Tibial nerve (tissue), 4 donors: Measurements from ENCODE around the gene CCM2L. TPM values are rescaled to one million over a fixed set of nuclear protein-coding genes. Genes with fewer than 3 reads are reported as not detected.

ENCODE experiments used
- DNase-seq, 2 donors: peaks; one replicate each; pipeline ENCODE4 v3.0.0-alpha.2; 2019; ENCODE audit warnings: low spot score in 2 of 2
- H3K27ac ChIP-seq, 4 donors: fragments of 200-600 bp; sonication (generic) in 3 of 4; one replicate each; pipeline ENCODE4 v1.5.1; 2017 to 2019; ENCODE audit warnings: mild to moderate bottlenecking in 1 of 4
- H3K27me3 ChIP-seq, 2 donors: fragments of 200-600 bp; sonication (generic) in 1 of 2; one replicate each; pipeline versions ENCODE4 v1.5.1 to v1.6.0; 2017 to 2019
- H3K36me3 ChIP-seq, 3 donors: fragments of 200-600 bp; sonication (generic); one replicate each; pipeline ENCODE4 v1.5.1; 2018 to 2019
- H3K4me1 ChIP-seq, 4 donors: fragments of 200-600 bp; sonication (generic) in 3 of 4; one replicate each; pipeline ENCODE4 v1.5.1; 2017 to 2019
- H3K4me3 ChIP-seq, 4 donors: fragments of 200-600 bp; sonication (generic) in 3 of 4; one replicate each; pipeline ENCODE4 v1.5.1; 2017 to 2019; ENCODE audit warnings: mild to moderate bottlenecking in 1 of 4, moderate library complexity in 1 of 4
- H3K9me3 ChIP-seq, 4 donors: fragments of 200-600 bp; sonication (generic) in 3 of 4; one replicate each; pipeline ENCODE4 v1.5.1; 2017 to 2019
- CTCF ChIP-seq, 5 experiments: fragments of 200-600 bp in 3 of 5; fragments of 450-650 bp in 2 of 5; sonication (generic) in 3 of 5; IDR thresholded peaks; one replicate each; pipeline ENCODE4 v1.5.1; 2016 to 2019; ENCODE audit warnings: antibody characterized with exemption in 5 of 5, mild to moderate bottlenecking in 3 of 5, moderate library complexity in 2 of 5
- EP300 ChIP-seq, 2 donors: sonication (generic); formaldehyde crosslinking; IDR thresholded peaks; one replicate each; pipeline ENCODE4 v1.6.1; 2017; ENCODE audit warnings: antibody characterized with exemption in 2 of 2, mild to moderate bottlenecking in 1 of 2
- POLR2A ChIP-seq, 2 donors: fragments of 450-650 bp; IDR thresholded peaks; one replicate each; pipeline ENCODE4 v1.6.1; 2017; ENCODE audit warnings: antibody characterized with exemption in 2 of 2, mild to moderate bottlenecking in 2 of 2, moderate library complexity in 2 of 2
- WGBS, 2 donors: methylation state at CpG; one replicate each; pipeline ENCODE4 v1.1.5; 2018; 5-methylcytosine and 5-hydroxymethylcytosine counted together
- total RNA-seq, 4 donors: library from RNA; depleted of rRNA; stranded (reverse); fragments of >200 nt; gene quantifications; one replicate each; pipeline ENCODE4 v1.1.0, GENCODE V29; 2016

CCM2L gene
- total RNA-seq, 4 donors from 2014 or later, result 5.4 to 14.2 (median 13.6) TPM

DNA sequence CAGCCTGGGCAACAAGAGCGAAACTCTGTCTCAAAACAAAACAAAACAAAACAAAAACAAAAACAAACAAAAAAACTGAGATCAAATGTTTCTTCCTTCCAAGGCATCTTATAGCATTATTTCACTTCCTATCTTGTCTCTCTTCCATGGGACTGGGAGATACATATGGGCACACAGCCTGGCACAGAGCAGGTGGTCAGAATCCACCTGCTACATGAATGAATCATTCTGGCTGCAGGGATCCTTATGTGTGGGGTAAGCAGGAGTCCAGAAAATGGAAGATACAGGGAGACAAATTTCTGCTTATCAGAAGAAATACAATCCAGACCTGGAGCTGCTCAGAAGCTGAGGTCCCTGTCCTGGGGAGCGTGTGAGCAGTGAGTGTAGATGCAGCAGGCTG is 18.2 kb upstream of the CCM2L start:
- TF ChIP-seq EP300 (IDR thresholded peaks at IDR 0.05) (no peak), POLR2A (IDR thresholded peaks at IDR 0.05) (no peak), CTCF (IDR thresholded peaks at IDR 0.05) (no peak)
- 86 to 90% methylated on average over 2 of the region's 2 CpGs for WGBS, 2 donors

DNA sequence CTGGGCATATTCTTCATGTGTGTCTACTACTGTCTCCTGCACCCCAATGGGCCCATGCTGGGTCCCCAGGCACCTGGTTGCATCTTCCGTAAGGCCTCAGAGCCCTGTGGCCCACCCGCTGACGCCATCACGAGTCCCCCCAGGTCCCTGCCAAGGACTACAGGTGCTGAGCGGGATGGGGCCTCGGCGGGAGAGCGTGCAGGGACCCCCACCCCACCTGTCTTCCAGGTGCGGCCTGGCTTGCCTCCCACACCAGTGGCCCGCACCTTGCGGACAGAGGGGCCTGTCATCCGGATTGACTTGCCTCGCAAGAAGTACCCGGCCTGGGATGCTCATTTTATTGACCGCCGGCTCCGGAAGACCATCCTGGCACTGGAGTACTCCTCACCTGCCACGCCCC is 13.2 kb upstream of the CCM2L start:
- H3K27ac ChIP-seq, result no peak overlapping the region
- H3K4me1 ChIP-seq, result peaks cover 0 to 5% (median 0%) of the 10 kb centered on the region in 4 donors
- H3K27me3 ChIP-seq, result peaks cover 0 to 40% of the 10 kb centered on the region in 2 donors
- H3K4me3 ChIP-seq, result no peak overlapping the region
- 96 to 97% methylated on average over 15 to 17 of the region's 18 CpGs for WGBS, 2 donors
- no peaks in the 10 kb centered on the region for H3K9me3 ChIP-seq
- TF ChIP-seq POLR2A (IDR thresholded peaks at IDR 0.05) (no peak), CTCF (IDR thresholded peaks at IDR 0.05) (no peak), EP300 (IDR thresholded peaks at IDR 0.05) (no peak)
- H3K36me3 ChIP-seq, result no peaks in the 10 kb centered on the region
- no peak for DNase-seq

More for the DNA sequence above, 18.2 kb upstream of the CCM2L start:
- no peak for DNase-seq
- H3K27ac ChIP-seq, result no peak overlapping the region
- H3K36me3 ChIP-seq, result no peaks in the 10 kb centered on the region
- no peaks in the 10 kb centered on the region for H3K9me3 ChIP-seq
- peaks cover 0 to 5% (median 0%) of the 10 kb centered on the region in 4 donors for H3K4me1 ChIP-seq
- H3K4me3 ChIP-seq, result no peak overlapping the region
- H3K27me3 ChIP-seq, result peaks cover 0 to 37% of the 10 kb centered on the region in 2 donors

DNA sequence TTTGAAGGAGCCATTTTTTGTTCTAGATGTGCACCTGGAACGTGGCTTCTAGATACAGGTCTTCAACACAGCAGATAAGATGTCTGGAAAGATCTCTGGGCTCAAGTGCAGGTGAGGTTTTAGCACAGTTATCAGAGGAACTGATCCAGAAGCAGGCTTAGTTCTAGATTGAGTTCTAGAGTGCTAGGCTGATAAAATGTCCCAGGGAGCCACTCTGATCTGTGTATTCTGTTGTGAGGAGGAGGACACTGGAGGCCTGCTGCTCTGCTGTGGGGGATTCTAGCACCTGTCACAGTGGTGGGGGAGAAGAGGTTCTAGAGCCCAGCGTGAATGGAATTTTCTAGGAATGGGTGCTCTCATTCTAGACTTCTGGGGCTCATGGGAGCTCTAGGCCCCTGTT is 12.0 kb upstream of the CCM2L start:
- Histone ChIP-seq H3K4me3 (no peak overlapping the region), H3K27ac (no peak overlapping the region), H3K27me3 (peaks cover 0 to 38% of the 10 kb centered on the region in 2 donors), H3K9me3 (no peaks in the 10 kb centered on the region), H3K4me1 (peaks cover 0 to 5% (median 0%) of the 10 kb centered on the region in 4 donors), H3K36me3 (no peaks in the 10 kb centered on the region)
- 51 to 56% methylated on average over 2 of the region's 2 CpGs for WGBS, 2 donors
- TF ChIP-seq CTCF (IDR thresholded peaks at IDR 0.05) (no peak), POLR2A (IDR thresholded peaks at IDR 0.05) (no peak), EP300 (IDR thresholded peaks at IDR 0.05) (no peak)
- DNase-seq, result no peak

GRCh38 chr20:32003325-32003724 is 6.9 kb upstream of the CCM2L start:
- Histone ChIP-seq H3K4me1 (peaks cover 0 to 10% (median 0%) of the 10 kb centered on the region in 4 donors), H3K9me3 (no peaks in the 10 kb centered on the region), H3K27me3 (peaks cover 0 to 3% of the 10 kb centered on the region in 2 donors), H3K4me3 (no peak overlapping the region), H3K27ac (no peak overlapping the region), H3K36me3 (no peaks in the 10 kb centered on the region)
- DNase-seq, result no peak
- TF ChIP-seq EP300 (IDR thresholded peaks at IDR 0.05) (no peak), CTCF (IDR thresholded peaks at IDR 0.05) (no peak), POLR2A (IDR thresholded peaks at IDR 0.05) (no peak)
- WGBS, 2 donors, result 51 to 57% methylated on average over 2 of the region's 2 CpGs

- Histone ChIP-seq H3K9me3 (no peaks in the 10 kb centered on the region), H3K36me3 (no peaks in the 10 kb centered on the region), H3K4me3 (no peak overlapping the region), H3K27ac (no peak overlapping the region), H3K27me3 (peaks cover 0 to 5% of the 10 kb centered on the region in 2 donors), H3K4me1 (peaks cover 0 to 10% (median 0%) of the 10 kb centered on the region in 4 donors)
- TF ChIP-seq EP300 (IDR thresholded peaks at IDR 0.05), result no peak
- no peak for TF ChIP-seq POLR2A (IDR thresholded peaks at IDR 0.05)
- no peak for TF ChIP-seq CTCF (IDR thresholded peaks at IDR 0.05)
- no peak for DNase-seq
These were observed 5.3 kb upstream of the CCM2L start for GRCh38 chr20:32004963-32005362.
